ENCODE measurements around the gene HELZ2. TPM values are rescaled to one million over a fixed set of nuclear protein-coding genes. Genes with fewer than 3 reads are reported as not detected.
"Not testable (repeated sequence)": the region's sequence is repeated elsewhere in the genome, so short reads cannot be mapped to it uniquely, and the experiment has no call there.

The HELZ2 gene
- total RNA-seq, 1 experiment from 2014 or later = 21.9 TPM

DNA sequence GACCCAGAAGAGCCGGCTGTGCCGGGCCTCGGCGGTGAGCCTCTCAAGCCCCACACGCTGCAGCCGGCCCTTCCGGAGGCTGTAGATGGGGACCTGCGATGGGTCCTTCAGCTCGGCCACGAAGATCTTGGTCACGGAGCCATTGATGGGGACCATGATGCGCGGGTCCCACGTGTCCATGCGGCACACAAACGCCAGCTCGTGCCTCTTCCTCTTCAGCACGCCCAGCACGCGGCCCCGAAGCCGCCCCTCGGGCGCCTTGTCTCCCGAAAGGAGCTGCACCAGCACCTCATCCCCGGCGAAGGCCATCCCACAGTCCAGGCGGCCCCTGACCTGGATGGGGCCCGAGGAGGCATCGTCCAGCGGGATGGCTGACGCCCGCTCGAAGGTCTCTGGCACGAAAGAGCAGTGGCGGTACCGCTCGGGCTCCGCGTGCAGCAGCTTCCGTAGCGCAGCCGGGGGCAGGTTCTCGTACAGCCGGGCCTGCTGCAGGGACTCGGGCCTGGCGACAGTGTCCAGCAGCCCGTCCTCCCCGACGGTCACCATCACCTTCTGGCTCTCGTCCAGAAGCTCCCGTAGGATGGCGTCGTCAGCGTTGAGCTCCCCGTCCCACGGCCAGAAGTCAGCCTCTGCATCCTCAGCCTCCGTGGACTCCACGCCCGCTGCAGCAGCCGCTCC, 8.9 kb downstream of the HELZ2 start:
- DNase-seq (ENCODE audit: low read depth) = no peak

DNA sequence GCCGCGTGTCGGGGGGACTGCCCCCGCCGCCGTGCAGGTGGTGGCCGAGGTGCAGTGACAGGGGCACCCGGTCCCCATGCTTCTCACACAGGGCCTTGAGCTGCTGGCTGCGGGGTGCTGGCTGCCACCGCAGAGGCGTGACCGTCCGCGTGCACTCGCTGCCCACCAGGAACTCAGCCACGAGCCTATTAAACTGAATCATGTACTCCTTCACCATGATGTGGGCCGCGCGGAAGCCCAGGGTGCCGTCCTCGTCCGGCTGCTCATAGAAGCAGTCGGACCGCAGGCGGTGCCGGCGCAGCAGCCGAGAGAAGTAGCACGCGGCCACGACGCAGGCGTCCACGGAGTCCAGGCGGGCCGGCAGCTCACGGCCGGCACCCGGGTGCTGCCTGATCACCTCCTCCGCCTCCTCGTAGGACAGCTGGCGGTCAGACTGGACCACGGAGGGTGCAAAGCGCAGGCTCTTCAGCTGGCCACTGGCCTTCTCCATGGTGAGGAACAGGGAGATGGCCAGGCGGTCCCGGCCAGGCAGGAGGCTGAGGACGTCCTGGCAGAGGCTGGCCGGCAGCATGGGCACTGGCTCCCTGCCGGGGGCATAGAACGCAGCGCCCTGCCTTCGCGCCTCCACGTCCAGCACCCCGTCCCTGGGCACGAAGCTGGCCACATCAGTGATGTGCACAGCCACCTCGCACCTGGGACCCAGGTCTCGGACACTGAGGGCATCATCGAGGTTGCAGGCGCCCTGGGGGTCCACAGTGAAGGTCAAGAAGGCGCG, 9.8 kb downstream of the HELZ2 start:
- no peak for DNase-seq (ENCODE audit: low read depth)

DNA sequence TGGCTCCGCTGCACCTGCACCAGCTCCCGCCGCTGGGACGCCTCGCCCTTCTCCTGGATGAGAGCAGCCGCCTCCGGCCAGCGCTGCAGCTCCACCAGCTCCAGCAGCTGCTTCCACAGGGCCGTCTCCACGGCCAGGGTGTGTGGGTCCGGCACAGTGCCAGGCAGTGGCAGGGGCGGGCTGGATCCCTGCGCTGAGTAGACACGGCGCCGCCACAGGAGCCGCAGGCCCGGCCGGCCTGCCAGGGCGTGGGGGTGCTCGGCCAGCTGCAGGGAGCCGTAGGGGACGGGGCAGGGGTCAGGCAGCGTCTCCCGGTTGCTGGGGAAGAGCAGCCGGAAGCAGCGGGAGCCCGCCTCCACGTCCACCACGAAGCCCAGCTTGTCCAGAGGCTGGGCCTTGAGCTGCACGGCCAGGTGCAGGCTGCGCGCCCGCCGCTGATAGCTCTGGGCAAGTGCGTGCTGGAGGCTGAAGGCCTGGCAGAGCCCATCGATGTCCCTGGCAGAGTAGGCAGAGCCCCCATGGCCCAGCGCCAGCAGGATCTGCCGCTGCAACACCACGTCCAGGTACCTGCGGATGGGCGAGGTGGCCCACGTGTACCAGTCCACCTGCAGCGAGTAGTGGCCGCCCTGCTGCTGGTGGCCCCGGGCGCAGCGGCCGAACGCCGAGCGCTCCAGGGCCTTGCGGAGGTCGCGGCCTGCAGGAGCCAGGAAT, 10.7 kb downstream of the HELZ2 start:
- no peak for DNase-seq (ENCODE audit: low read depth)

DNA sequence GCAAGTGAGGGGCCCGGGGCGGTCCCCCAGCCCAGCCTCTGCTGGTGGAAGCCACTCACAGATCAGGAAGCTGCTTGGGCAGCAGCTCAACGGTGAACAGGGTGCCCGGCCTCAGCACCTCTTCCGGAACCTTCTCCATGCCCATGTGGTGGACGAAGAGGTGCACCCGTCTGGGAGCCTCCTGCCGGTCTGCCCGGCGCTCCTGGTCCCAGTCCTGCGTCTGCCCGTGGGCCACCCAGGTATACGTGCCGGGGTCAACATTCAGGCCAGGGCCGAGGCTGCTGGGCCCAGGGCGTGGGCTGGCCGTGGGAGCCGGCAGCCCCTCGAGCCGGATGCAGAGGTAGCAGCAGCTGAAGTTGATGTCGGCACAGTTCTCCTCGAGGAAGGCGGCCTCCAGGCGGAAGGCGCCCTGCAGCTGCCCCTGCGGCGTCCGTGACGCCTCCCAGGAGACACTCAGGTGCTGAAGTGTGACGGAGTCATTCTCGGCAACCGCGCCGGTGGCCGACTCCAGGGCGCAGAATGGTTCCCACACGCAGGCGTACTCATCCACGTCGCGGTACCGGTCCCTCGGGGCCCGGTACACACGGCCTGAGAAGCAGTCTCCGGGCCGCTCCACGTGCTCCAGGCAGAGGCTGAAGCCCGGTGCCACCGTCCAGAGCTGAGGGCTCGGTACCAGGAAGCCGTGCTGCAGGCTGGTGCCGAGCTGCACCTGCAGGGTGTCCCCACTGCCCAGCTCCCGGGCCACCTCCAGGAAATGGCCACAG, 11.4 kb downstream of the HELZ2 start:
- DNase-seq (ENCODE audit: low read depth) = no peak

DNA sequence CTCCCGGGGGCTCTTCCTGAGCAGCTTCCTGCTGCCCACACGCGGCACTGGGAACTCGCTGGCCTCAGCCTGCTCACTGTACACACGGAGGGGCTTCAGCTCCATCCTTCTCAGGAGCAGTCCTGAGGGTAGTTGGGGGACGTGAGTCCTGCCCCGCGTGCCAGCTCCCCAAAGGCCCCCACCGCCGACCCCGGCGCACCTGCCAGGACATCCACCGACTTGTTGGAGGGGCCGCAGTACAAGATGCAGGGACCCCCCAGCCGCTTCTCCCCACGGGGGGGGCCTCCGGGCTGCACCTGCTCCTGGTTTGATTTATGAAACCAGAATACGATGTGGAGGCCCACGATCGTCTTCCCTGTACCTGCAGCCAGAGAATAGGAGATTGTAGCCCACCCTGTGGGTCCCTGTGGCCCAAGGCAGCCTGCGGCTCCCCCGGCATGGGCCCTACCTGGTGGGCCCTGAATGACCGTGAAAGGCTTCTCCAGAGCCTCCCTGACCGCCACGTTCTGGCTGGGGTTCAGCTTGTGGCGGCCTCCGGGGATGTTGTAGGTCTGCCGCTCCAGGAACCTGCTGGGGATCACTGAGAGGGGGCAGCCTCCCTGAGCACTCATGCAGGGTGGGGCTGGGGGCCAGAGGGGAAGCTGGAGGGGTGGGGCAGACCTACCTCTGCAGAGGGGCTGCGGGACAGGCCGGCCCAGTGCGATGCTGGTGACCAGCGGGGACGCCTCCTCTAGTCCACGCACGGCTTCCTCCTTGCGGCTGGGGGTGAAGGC, 12.2 kb downstream of the HELZ2 start:
- DNase-seq (ENCODE audit: low read depth) = no peak

DNA sequence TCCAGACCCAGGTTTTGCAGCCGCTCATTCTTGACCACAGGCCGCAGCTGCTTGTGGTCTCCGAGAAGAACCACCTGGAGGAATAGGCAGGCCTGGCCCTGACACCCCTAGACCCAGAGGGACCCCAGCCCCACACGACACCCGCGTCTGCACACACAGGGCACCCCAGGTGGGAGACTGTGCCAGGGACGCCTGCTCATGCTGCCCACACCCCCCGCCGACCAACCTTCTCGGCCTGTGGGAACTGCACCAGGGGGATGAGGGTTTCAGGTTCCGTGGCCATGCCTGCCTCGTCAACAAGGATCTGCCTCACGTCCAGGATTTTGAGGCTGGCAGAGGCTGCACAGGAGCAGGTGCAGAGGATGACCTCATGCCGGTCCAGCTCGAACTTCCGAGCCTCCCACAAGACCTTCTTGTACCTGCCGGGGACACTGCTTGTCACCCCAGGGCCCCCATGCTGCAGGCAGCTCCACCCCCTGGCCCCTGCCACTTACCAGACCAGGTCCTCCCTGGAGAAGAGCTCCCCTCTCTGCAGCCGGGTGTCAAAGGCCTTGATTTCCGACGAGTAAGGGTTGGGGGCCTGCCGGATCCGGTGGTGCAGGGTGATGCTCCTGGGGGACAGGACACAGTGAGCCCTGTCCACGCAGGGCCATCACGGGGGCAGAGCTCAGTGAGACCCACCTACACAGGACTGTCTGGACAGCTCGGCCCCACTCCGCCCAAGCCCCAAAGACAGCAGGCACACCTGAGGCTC, 13.0 kb downstream of the HELZ2 start:
- no peak for DNase-seq (ENCODE audit: low read depth)

DNA sequence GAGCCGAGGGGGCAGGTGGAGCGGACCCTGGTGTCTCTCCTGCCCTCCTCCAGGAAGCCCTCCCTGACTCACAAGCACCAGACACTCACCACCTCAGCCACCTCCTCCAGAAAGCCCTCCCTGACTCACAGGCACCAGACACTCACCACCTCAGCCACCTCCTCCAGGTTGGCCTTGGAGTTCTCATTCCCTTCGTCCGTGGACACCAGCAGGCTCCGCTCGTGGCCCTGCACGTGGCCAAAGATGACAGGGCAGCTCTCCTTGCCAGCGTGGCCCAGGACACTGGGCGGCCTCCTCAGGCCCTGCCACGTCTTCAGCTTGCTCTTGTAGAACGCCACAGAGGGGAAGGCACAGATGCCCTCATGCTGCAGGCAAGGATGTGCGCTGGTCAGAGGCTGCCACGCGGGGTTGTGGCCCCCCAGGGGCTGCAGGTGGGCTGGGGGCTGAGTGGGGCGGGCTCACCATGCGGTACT, 13.7 kb downstream of the HELZ2 start:
- no peak for DNase-seq (ENCODE audit: low read depth)

DNA sequence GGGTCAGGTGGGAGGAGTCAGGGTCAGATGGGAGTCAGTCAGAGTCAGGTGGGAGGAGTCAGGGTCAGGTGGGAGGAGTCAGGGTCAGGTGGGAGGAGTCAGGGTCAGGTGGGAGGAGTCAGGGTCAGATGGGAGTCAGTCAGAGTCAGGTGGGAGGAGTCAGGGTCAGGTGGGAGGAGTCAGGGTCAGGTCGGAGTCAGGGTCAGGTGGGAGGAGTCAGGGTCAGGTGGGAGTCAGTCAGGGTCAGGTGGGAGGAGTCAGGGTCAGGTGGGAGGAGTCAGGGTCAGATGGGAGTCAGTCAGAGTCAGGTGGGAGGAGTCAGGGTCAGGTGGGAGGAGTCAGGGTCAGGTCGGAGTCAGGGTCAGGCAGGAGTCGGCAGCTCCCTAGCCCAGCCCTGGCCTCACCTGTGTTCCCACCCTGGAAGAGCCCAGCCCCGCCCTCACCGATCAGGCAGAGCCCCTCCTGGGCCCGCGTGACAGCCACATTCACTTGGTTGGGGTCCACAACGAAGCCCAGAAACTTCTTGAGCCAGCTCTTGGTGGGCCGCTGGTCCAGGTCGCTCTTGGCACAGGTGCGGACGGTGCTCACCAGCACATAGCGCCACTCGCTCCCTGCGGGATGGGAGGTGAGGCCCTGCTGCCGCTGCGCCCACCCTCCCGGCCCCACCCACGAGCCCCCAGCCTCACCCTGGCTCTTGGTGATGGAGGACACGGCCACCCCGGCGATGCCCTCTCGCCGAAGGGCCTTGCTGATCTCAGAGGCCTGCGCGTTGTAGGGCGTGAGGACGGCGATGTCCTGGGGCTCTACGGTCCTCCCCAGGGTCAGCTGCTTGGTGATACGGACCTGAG, 14.3 kb downstream of the HELZ2 start:
- not testable (repeated sequence) for DNase-seq (ENCODE audit: low read depth)

DNA sequence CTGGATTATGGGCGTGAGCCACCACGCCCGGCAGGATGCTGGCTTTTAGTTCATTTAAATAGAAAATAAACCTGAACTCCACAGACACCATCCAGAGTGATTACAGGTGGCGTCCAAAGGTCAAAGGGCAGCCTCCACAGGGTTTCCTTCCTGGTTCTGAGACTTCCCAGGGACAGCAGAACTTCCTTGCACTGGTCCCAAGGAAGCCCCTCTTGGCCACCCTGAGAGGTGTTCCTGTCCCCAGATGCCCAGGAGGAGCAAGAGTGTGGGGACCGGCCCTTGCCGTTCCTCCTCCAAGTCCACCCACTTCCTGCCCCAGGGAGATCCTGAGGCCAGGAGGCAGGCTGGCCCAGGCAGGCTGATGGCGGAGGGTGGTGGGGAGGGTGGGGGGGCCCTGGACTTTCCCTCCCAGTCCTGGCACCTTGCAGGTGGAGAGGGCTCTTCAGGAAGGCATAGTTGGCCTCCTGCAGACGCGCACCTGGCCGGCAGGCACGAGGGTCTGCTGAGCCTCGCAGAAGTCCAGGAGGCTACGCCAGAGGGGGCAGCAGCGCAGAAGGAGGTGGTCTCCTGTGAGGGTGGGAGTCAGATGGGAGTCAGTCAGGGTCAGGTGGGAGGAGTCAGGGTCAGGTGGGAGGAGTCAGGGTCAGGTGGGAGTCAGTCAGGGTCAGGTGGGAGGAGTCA, 15.1 kb downstream of the HELZ2 start:
- no peak for DNase-seq (ENCODE audit: low read depth)

DNA sequence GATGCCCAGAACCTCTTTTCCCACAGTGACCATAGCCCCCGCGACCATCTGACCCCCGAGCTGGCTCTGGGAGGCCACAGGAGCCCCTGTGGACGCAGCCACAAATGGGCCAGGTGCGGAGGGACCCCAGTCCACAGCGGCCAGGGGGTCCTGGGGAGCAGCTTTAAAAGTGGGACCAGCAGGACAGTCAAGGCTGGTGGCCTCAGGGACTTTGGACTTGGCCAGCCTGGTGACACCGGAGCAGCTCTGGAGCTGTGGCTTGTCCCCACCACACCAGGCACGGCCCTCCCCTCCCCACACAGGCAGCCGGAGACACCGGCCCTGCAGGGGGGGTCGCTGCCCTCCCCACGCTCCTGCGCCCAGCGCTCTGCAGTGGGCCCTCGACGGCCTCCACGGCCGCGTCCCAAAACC, 16.6 kb downstream of the HELZ2 start:
- no peak for DNase-seq (ENCODE audit: low read depth)

DNA sequence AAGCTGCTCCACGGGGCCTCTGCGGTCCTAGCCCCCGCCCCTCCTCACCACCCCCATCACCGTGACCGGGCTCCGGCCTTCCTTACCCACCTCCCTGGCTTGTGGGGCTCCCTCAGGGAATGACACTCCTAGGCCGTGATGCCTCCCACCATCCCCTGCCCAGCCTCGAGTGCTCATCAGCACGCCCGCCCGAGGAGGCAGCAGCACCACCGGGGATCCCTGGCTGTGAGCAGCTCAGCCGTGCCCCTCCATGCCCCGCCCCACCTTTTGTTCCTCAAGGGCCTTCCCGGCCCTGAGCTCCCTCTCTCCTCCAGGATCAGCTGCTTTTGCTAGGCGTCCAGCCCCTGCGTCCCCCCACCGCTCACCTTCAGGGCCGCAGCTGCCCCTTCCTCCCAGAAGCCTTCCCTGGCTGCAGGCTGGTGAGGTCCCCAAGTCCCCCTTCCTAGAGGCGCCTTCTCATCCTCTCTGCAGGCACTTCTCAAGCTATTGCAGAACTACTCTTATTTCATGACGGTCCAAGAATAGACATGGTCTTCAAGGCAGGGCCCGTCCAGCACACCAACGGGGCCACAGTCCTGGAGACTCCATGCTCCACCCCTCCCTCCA, 17.1 kb downstream of the HELZ2 start:
- DNase-seq (ENCODE audit: low read depth) = no peak

DNA sequence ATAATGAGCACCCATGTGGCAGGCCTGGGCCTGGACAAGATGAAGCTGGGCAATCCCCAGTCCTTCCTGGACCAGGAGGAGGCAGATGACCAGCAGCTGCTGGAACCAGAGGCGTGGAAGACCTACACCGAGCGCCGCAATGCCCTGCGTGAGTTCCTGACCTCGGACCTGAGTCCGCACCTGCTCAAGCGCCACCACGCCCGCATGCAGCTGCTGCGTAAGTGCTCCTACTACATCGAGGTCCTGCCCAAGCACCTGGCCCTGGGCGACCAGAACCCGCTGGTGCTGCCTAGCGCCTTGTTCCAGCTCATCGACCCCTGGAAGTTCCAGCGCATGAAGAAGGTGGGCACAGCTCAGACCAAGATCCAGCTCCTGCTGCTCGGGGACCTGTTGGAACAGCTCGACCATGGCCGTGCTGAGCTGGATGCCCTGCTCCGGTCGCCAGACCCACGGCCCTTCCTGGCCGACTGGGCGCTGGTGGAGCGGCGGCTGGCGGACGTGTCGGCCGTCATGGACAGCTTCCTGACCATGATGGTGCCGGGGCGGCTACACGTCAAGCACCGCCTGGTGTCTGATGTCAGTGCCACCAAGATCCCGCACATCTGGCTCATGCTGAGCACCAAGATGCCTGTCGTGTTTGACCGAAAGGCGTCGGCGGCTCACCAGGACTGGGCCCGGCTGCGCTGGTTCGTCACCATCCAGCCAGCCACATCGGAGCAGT, 18.2 kb downstream of the HELZ2 start:
- no peak for DNase-seq (ENCODE audit: low read depth)

DNA sequence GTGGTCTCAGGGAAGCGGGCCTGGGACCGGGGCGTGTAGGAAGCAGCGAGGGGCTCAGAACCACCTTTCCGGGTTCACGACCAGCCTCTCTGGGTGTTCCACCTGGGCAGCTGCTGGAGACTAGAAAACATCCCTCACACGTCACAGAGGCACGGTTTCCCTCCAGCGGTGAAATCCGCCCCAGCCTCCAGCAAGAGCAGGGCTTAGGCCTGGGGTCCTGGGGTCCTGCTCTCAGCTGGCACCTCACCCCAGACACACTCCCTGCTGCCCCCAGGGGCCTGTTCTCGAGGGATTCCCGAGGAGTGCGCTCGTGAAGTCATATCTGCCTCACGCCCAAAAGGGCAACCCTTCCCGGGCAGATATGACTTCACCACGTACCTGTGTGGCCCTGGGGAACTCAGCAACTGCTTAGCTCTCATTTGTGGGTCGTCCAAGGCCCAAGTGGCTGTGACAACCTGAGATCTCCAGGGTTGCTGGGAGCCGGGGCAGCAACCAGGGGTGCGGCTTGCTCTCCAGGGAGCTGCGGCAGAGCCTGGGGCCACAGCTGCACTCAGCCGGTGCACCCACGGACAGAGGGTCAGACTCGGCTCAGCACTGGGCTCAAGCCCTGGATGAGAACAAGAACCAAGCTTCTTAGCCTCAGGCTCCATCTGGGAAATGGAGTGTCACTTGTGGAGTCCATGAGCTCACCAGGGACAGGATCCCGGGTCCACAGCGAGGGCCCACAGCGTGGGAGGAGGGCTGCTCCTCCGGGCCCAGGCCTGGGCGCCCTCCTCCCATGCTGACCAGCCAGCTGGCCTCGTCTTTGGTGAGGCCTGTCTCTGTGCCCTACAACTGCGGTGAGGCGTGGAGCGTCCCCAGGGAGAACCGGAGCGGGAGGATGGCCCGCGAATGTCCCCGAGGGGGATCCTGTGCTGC, 19.4 kb downstream of the HELZ2 start:
- DNase-seq (ENCODE audit: low read depth) = no peak

DNA sequence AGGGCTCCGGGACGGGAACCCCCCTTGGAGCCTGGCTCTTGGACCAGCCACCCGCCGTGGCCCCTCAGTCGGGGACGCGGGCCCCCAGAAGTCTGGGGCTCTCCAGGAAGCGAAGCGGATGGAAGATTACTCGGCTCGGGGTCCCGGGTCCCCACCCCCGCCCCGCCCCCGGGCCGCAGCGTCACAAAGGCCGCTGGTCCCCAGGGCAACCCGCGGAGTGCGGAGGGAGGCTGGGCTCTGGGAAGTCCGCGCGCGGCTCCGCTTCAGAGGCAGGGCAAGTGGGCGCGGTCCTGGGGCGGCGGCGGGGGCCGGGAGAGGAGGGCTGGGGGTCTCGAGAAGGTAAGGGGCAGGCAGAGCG, 20.1 kb downstream of the HELZ2 start, which contains the start of gene FNDC11:
Gene FNDC11, plus strand, starts transcription at position 227 of the 358 bp plus-strand sequence. CDS start 1,505 bp downstream, outside the sequence.
- no peak for DNase-seq (ENCODE audit: low read depth)

DNA sequence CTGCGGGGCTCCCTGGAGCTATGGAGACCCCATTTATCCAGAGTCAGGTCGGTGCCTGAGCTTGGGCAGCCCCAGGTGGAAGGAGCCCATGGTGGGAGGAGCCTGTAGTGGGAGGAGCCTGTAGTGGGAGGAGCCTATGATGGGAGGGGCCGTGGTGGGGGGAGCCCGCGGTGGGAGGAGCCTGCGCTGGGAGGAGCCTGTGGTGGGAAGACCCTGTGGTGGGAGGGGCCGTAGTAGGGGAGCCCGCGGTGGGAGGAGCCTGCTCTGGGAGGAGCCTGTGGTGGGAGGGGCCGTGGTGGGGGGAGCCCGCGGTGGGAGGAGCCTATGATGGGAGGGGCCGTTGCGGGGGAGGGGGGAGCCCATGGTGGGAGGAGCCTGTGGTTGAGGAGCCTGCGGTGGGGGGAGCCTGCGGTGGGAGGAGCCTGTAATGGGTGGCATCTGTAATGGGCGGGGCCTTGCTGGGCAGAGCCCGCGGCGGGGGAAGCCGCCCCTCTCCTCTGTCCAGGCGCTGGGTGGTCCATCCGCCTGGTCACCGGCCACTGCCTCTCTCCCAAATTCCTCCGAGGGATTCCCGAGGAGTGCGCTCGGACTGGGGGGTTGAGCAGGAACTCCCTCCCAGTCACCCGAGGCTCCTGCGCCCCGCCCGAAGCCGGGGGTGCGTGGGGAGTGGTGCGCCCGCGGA, 20.6 kb downstream of the HELZ2 start:
- DNase-seq (ENCODE audit: low read depth) = peak; percentile 75
